ENCODE measurements around the gene COL4A1. TPM values are rescaled to one million over a fixed set of nuclear protein-coding genes. Genes with fewer than 3 reads are reported as not detected.

COL4A1 gene
- total RNA-seq, 1 donor from 2014 or later = 756 TPM

DNA sequence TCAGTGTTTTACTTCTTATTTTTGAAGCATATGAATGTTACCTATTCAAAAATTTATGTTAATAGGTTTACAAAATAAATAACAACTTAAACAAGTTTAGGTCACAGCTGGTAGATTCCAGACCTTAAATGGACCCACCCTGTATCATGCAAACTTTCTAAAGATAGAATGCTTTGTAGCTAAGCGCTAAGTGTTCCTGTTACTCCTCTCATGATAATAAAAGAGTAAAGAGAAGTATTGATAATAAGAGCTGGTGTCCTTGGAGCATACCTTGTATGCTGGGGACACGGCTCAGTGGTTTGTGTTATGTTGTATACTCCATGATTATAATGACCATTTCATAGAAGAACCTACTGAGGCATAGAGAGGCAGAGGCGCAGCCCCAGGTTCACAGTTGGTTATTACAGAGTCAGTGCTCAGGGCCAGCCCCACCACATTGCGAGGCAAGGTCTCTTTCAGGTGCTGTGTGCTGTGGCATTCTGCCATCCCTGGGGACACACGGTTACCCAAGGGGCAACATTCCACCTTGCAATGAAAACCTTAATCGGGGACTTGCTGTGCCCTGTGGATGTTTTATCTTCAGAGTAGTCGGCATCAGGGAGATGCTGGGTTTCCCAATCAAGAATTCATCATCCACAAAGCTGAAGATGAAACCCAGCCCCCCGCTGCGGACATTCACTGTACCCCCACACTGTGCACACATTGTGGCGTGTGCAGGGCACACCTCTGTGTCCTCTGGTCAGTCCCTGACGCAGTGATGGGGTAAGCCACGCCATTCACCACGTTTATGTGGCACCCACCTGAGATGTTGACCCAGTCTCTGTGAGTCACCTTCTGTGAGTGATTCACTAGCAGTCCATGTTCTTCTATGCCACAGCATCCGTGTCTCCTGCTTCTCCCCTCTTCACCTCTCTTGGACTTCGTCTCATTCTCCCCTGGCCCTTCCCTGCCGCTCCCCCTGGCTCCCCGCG lies 186.7 kb downstream of the COL4A1 start:
- H3K36me3 ChIP-seq = no peaks in the 10 kb centered on the region
- no peak overlapping the region for H3K27ac ChIP-seq
- TF ChIP-seq, protein P1, sequence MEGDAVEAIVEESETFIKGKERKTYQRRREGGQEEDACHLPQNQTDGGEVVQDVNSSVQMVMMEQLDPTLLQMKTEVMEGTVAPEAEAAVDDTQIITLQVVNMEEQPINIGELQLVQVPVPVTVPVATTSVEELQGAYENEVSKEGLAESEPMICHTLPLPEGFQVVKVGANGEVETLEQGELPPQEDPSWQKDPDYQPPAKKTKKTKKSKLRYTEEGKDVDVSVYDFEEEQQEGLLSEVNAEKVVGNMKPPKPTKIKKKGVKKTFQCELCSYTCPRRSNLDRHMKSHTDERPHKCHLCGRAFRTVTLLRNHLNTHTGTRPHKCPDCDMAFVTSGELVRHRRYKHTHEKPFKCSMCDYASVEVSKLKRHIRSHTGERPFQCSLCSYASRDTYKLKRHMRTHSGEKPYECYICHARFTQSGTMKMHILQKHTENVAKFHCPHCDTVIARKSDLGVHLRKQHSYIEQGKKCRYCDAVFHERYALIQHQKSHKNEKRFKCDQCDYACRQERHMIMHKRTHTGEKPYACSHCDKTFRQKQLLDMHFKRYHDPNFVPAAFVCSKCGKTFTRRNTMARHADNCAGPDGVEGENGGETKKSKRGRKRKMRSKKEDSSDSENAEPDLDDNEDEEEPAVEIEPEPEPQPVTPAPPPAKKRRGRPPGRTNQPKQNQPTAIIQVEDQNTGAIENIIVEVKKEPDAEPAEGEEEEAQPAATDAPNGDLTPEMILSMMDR (IDR thresholded peaks at IDR 0.05) = no peak
- intact Hi-C loops (cut with DNase I) = loop anchor here (5.0 to 10.0 kb wide), 3 partner anchors 665 to 1158 kb away; no protein-coding TSS in a partner anchor
- H3K4me1 ChIP-seq = peaks cover 0 to 8% of the 10 kb centered on the region in 2 donors
- DNase-seq (ENCODE audit: low spot score in 2 of 2) = no peak
- H3K27me3 ChIP-seq = no peaks in the 10 kb centered on the region
- no peaks in the 10 kb centered on the region for H3K9me3 ChIP-seq
- H3K4me3 ChIP-seq = no peak overlapping the region

DNA sequence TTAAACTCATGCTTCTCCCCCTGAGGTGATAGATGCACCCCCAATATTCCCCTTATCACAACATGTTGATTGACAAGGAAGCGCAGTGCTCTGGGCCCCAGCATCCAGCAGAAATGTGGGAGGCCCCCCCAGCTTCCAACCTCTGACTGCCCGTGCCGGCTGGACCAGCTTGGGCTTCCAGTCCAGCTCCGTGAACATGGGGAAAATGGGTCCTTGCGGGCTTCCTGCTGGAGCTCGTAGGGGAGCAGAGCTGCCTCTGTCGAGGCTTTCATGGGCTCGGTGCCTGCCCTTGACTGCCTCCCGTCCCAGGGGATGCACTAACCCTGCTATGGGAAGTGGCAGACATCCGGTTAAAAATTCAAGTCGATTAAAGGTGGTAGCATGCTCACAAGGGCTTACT lies 188.9 kb downstream of the COL4A1 start:
- DNase-seq (ENCODE audit: low spot score in 2 of 2) = no peak
- Histone ChIP-seq H3K9me3 (no peaks in the 10 kb centered on the region), H3K4me1 (peaks cover 0 to under 1% of the 10 kb centered on the region in 2 donors), H3K36me3 (no peaks in the 10 kb centered on the region), H3K27ac (no peak overlapping the region), H3K4me3 (no peak overlapping the region), H3K27me3 (no peaks in the 10 kb centered on the region)
- intact Hi-C loops (cut with DNase I) = no loop called here
- TF ChIP-seq, protein P1 (IDR thresholded peaks at IDR 0.05) = no peak

DNA sequence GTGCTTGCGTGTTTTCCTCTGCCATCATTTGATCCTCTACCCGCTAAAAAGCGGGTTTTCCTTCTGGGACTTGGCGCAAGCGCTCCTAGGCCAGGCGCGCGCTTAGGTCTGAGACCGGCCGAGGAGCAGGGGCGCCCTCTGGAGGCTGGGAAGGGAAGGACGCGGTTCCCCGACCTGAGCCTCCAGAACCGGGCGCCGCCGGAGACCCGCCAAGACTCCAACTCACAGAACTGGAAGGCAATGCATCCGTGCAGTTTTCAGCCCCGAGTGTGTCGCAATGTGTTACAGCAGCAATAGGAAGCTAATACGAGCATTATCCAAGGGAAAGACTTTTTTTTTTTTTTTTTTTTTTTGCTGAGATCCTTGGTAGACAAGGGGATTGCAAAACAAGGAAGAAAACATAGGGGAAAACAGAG lies 190.9 kb downstream of the COL4A1 start:
- intact Hi-C loops (cut with DNase I) = no loop called here
- Histone ChIP-seq H3K4me1 (no peaks in the 10 kb centered on the region), H3K36me3 (no peaks in the 10 kb centered on the region), H3K9me3 (no peaks in the 10 kb centered on the region), H3K4me3 (no peak overlapping the region), H3K27ac (no peak overlapping the region), H3K27me3 (no peaks in the 10 kb centered on the region)
- no peak for DNase-seq (ENCODE audit: low spot score in 2 of 2)
- TF ChIP-seq, protein P1 (IDR thresholded peaks at IDR 0.05) = peak; percentile 29 to 62 (median 51)

DNA sequence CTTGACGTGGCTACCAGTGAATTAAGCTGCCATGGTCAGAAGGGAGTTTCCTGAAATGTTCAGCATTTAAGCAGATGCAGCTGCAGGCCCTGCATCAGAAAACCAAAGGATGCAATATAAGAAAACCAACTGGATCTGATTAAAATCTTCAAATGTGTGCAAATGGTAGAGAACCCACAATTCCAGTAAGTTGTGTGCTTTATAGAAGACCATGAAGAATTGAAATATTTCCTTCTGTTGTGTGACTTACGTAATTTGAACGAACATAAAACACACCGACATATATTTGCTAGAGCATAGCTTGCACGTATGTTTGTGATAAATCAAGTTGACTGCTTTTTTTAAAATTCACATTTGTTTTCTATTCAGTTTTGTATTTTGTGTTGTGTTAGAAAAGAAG lies 191.4 kb downstream of the COL4A1 start:
- Histone ChIP-seq H3K4me3 (no peak overlapping the region), H3K27me3 (no peaks in the 10 kb centered on the region), H3K4me1 (no peaks in the 10 kb centered on the region), H3K27ac (no peak overlapping the region), H3K36me3 (no peaks in the 10 kb centered on the region), H3K9me3 (no peaks in the 10 kb centered on the region)
- TF ChIP-seq, protein P1 (IDR thresholded peaks at IDR 0.05) = no peak
- intact Hi-C loops (cut with DNase I) = no loop called here
- DNase-seq (ENCODE audit: low spot score in 2 of 2) = no peak

DNA sequence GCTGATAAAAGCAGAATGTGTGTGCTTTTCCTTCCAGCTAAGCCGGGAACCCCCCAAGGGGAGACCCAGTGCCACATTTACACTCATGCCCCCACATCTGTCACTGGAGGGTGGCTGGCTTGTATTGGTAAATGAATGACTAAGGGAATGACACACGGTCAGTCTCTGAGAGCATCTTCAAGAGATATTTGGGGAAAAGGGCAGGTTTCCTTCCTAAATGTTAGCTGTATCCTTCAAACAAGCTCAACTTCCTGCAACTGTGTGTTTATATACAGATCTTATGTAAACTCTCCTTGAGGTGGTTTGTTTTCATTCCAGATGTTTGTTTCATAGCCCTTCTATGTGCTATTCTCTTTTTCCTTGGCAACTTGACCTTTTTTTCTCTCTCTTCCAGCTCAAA lies 192.6 kb downstream of the COL4A1 start:
- no peaks in the 10 kb centered on the region for H3K9me3 ChIP-seq
- DNase-seq (ENCODE audit: low spot score in 2 of 2) = no peak
- H3K4me1 ChIP-seq = peaks cover 0 to 8% of the 10 kb centered on the region in 2 donors
- intact Hi-C loops (cut with DNase I) = no loop called here
- H3K4me3 ChIP-seq = no peak overlapping the region
- TF ChIP-seq, protein P1 (IDR thresholded peaks at IDR 0.05) = no peak
- no peaks in the 10 kb centered on the region for H3K36me3 ChIP-seq
- no peaks in the 10 kb centered on the region for H3K27me3 ChIP-seq
- no peak overlapping the region for H3K27ac ChIP-seq

Data from ascending aorta (tissue), 2 donors.